Bronchial epithelial cell (primary cell): ENCODE measurements around the gene SMYD3. TPM values are rescaled to one million over a fixed set of nuclear protein-coding genes. Genes with fewer than 3 reads are reported as not detected.

Experiments used
- DNase-seq: peaks from one replicate; pipeline ENCODE4 v3.0.0-alpha.2; 2010; ENCODE audit warnings: low read depth
- FAIRE-seq: peaks from 2 replicates; lab custom pipeline; 2011; peaks lifted over from hg19 to GRCh38; lab: Jason Lieb, UNC
- H3K27me3 ChIP-seq: 2 replicates; pipeline ENCODE4 v1.5.1; 2011; ENCODE audit warnings: low read length; ENCODE audit not compliant: control insufficient read depth, insufficient read depth
- H3K36me3 ChIP-seq: 2 replicates; pipeline ENCODE4 v1.5.1; 2011; ENCODE audit warnings: low read length; ENCODE audit not compliant: control insufficient read depth, insufficient read depth
- H3K4me3 ChIP-seq: 2 replicates; pipeline ENCODE4 v1.5.1; 2011; ENCODE audit warnings: mild to moderate bottlenecking, low read depth, low read length, control low read depth
- CTCF ChIP-seq: IDR thresholded peaks from 2 replicates; pipeline ENCODE4 v1.5.1; 2011; ENCODE audit warnings: mild to moderate bottlenecking, moderate library complexity, low read length, control low read depth, inconsistent platforms; ENCODE audit not compliant: insufficient read depth, severe bottlenecking
- total RNA-seq: library from RNA; depleted of rRNA; stranded (reverse); fragments of >200 nt; gene quantifications from 2 replicates; pipeline ENCODE4 v1.2.1, GENCODE V29; 2014

Gene SMYD3
- total RNA-seq, 1 donor from 2014 or later: 17.4 TPM

GRCh38 chr1:245880754-245881403 is 626.2 kb downstream of the SMYD3 start:
- TF ChIP-seq CTCF: no peak
- FAIRE-seq (no peak), DNase-seq (peak; percentile 43)
- H3K4me3 ChIP-seq: no peak overlapping the region
- no peaks in the 10 kb centered on the region for H3K36me3 ChIP-seq
- H3K27me3 ChIP-seq: no peaks in the 10 kb centered on the region

GRCh38 chr1:245879091-245879490 is 628.0 kb downstream of the SMYD3 start:
- DNase-seq: no peak
- FAIRE-seq: no peak
- H3K27me3 ChIP-seq: no peaks in the 10 kb centered on the region
- no peaks in the 10 kb centered on the region for H3K36me3 ChIP-seq
- H3K4me3 ChIP-seq: no peak overlapping the region
- no peak for TF ChIP-seq CTCF

GRCh38 chr1:245878585-245878984 is 628.5 kb downstream of the SMYD3 start:
- DNase-seq (no peak), FAIRE-seq (no peak)
- TF ChIP-seq CTCF: no peak
- no peaks in the 10 kb centered on the region for H3K27me3 ChIP-seq
- no peak overlapping the region for H3K4me3 ChIP-seq
- no peaks in the 10 kb centered on the region for H3K36me3 ChIP-seq

- no peak for FAIRE-seq
- DNase-seq: no peak
- no peak for TF ChIP-seq CTCF
- Histone ChIP-seq H3K27me3 (no peaks in the 10 kb centered on the region), H3K4me3 (no peak overlapping the region), H3K36me3 (no peaks in the 10 kb centered on the region)
These were observed 629.1 kb downstream of the SMYD3 start for GRCh38 chr1:245877976-245878375.

- FAIRE-seq: no peak
- no peak for DNase-seq
- no peaks in the 10 kb centered on the region for H3K27me3 ChIP-seq
- H3K36me3 ChIP-seq: no peaks in the 10 kb centered on the region
- no peak for TF ChIP-seq CTCF
- H3K4me3 ChIP-seq: no peak overlapping the region
These were observed 630.5 kb downstream of the SMYD3 start for GRCh38 chr1:245876586-245876985.
